NCI-H82 treated with DMSO at 0.1 percent for 48 hours (cell line): ENCODE measurements around the gene PSMD1.
"Not testable (repeated sequence)": the region's sequence is repeated elsewhere in the genome, so short reads cannot be mapped to it uniquely, and the experiment has no call there.

Source experiments
- DNase-seq: peaks from one replicate; lab custom pipeline; 2025; ENCODE audit not compliant: unreplicated experiment; lab: John Stamatoyannopoulos, UW

Gene PSMD1

GRCh38 chr2:231052494-231053451, 3.9 kb upstream of the PSMD1 start:
- peak; percentile 54 for DNase-seq

- DNase-seq, result no peak
Measured at GRCh38 chr2:231053846-231054245, 2.8 kb upstream of the PSMD1 start.

GRCh38 chr2:231057590-231057989, 923 bp downstream of the PSMD1 start:
- DNase-seq, result no peak

GRCh38 chr2:231058761-231059550, 2.3 kb downstream of the PSMD1 start:
- DNase-seq, result no peak

- no peak for DNase-seq
Measured at GRCh38 chr2:231059756-231060155, 3.1 kb downstream of the PSMD1 start.

- DNase-seq, result no peak
Measured at GRCh38 chr2:231062776-231063175, 6.1 kb downstream of the PSMD1 start.

GRCh38 chr2:231063347-231063746, 6.7 kb downstream of the PSMD1 start:
- DNase-seq, result no peak

- no peak for DNase-seq
Measured at GRCh38 chr2:231065966-231066365, 9.3 kb downstream of the PSMD1 start.

GRCh38 chr2:231067531-231067930, 10.9 kb downstream of the PSMD1 start:
- not testable (repeated sequence) for DNase-seq

GRCh38 chr2:231068525-231069222, 12.0 kb downstream of the PSMD1 start:
- no peak for DNase-seq

- DNase-seq, result no peak
Measured at GRCh38 chr2:231069379-231070054, 12.8 kb downstream of the PSMD1 start.

- DNase-seq, result no peak
Measured at GRCh38 chr2:231084565-231084964, 27.9 kb downstream of the PSMD1 start.

GRCh38 chr2:231088754-231089153, 32.1 kb downstream of the PSMD1 start:
- DNase-seq, result no peak

- DNase-seq, result no peak
Measured at GRCh38 chr2:231093933-231094332, 37.3 kb downstream of the PSMD1 start.

GRCh38 chr2:231094736-231095346, 38.2 kb downstream of the PSMD1 start:
- no peak for DNase-seq

GRCh38 chr2:231099918-231100317, 43.3 kb downstream of the PSMD1 start:
- no peak for DNase-seq

- not testable (repeated sequence) for DNase-seq
Measured at GRCh38 chr2:231100321-231100720, 43.7 kb downstream of the PSMD1 start.

- no peak for DNase-seq
Measured at GRCh38 chr2:231100990-231101389, 44.3 kb downstream of the PSMD1 start.

- DNase-seq, result no peak
Measured at GRCh38 chr2:231102772-231103171, 46.1 kb downstream of the PSMD1 start.

- no peak for DNase-seq
Measured at GRCh38 chr2:231104115-231104713, 47.5 kb downstream of the PSMD1 start.
